GM12878 (cell line): ENCODE measurements around the gene NUAK2. TPM values are rescaled to one million over a fixed set of nuclear protein-coding genes. Genes with fewer than 3 reads are reported as not detected.

Source experiments
- CEBPB ChIP-seq, 2 experiments: fragments of 150-350 bp in 1 of 2; IDR thresholded peaks; 2 replicates each; pipeline ENCODE4 v1.6.1; 2012 to 2014; ENCODE audit warnings: low read depth in 2 of 2, low read length in 2 of 2, borderline replicate concordance in 1 of 2, inconsistent platforms in 1 of 2
- CREM ChIP-seq: IDR thresholded peaks from 2 replicates; pipeline ENCODE4 v1.6.1; 2014; ENCODE audit warnings: antibody characterized with exemption, low read depth
- DPF2 ChIP-seq: fragments of 450-650 bp; IDR thresholded peaks from 2 replicates; pipeline ENCODE4 v1.6.1; 2017; ENCODE audit warnings: mild to moderate bottlenecking
- ELK1 ChIP-seq: IDR thresholded peaks from 2 replicates; pipeline ENCODE4 v1.6.1; 2012; ENCODE audit warnings: low read depth, low read length, improper control_type of control experiment
- FOS ChIP-seq: IDR thresholded peaks from 3 replicates; pipeline ENCODE4 v1.6.1; 2011; ENCODE audit warnings: borderline replicate concordance; ENCODE audit not compliant: insufficient read length; ENCODE audit errors: extremely low read depth
- FOXM1 ChIP-seq: IDR thresholded peaks from 2 replicates; pipeline ENCODE4 v1.6.1; 2012; ENCODE audit warnings: low read depth, mild to moderate bottlenecking, inconsistent platforms, low read length, moderate library complexity
- IKZF1 ChIP-seq: fragments of 450-650 bp; conservative IDR thresholded peaks from 2 replicates; pipeline ENCODE4 v1.6.1; 2017; ENCODE audit warnings: antibody characterized with exemption, mild to moderate bottlenecking
- IKZF2 ChIP-seq, 2 experiments: fragments of 450-650 bp; IDR thresholded peaks; 2 replicates each; pipeline ENCODE4 v1.6.1; 2017; ENCODE audit warnings: mild to moderate bottlenecking in 2 of 2, moderate library complexity in 2 of 2
- MEF2A ChIP-seq: IDR thresholded peaks from 2 replicates; pipeline ENCODE4 v1.6.1; 2011; ENCODE audit warnings: low read depth, mild to moderate bottlenecking, low read length, moderate library complexity; ENCODE audit not compliant: insufficient read depth
- MTA3 ChIP-seq: IDR thresholded peaks from 2 replicates; pipeline ENCODE4 v1.6.1; 2012; ENCODE audit warnings: low read length, inconsistent platforms, borderline replicate concordance
- MYC ChIP-seq: IDR thresholded peaks from 2 replicates; pipeline ENCODE4 v1.6.1; 2011; ENCODE audit warnings: mild to moderate bottlenecking, low read length, moderate library complexity, inconsistent platforms; ENCODE audit not compliant: insufficient read depth, insufficient replicate concordance, insufficient read length, severe bottlenecking
- NFIC ChIP-seq: IDR thresholded peaks from 2 replicates; pipeline ENCODE4 v1.6.1; 2012; ENCODE audit warnings: low read depth, mild to moderate bottlenecking, inconsistent platforms, low read length, moderate library complexity
- NKRF ChIP-seq: fragments of 450-650 bp; conservative IDR thresholded peaks from 2 replicates; pipeline ENCODE4 v1.6.1; 2017; ENCODE audit warnings: mild to moderate bottlenecking, moderate library complexity
- NR2C2 ChIP-seq: IDR thresholded peaks from 2 replicates; pipeline ENCODE4 v1.6.1; 2011; ENCODE audit warnings: borderline replicate concordance, low read depth; ENCODE audit not compliant: control insufficient read depth, insufficient read length
- POLR2A ChIP-seq: IDR thresholded peaks from 2 replicates; pipeline ENCODE4 v1.6.1; 2011; ENCODE audit warnings: low read depth, mild to moderate bottlenecking, low read length
- RBBP5 ChIP-seq: fragments of 200-600 bp; sonication (generic); conservative IDR thresholded peaks from 2 replicates; pipeline ENCODE4 v1.6.1; 2016
- SMARCA5 ChIP-seq: fragments of 450-650 bp; IDR thresholded peaks from 2 replicates; pipeline ENCODE4 v1.6.1; 2017; ENCODE audit warnings: mild to moderate bottlenecking
- SREBF1 ChIP-seq: IDR thresholded peaks from 2 replicates; pipeline ENCODE4 v1.6.1; 2012; ENCODE audit warnings: mild to moderate bottlenecking, low read length
- SUPT20H ChIP-seq: IDR thresholded peaks from 2 replicates; pipeline ENCODE4 v1.6.1; 2011; ENCODE audit warnings: low read depth, mild to moderate bottlenecking, low read length, moderate library complexity, borderline replicate concordance; ENCODE audit not compliant: control insufficient read depth
- SUZ12 ChIP-seq: fragments of 200-600 bp; sonication (generic); IDR thresholded peaks from one replicate; pipeline ENCODE4 v1.6.1; 2018; ENCODE audit warnings: antibody characterized with exemption, mild to moderate bottlenecking; ENCODE audit not compliant: unreplicated experiment
- polyA plus RNA-seq, 11 experiments: library from polyadenylated mRNA; depleted of rRNA in 4 of 11; unstranded in 6 of 11; stranded (reverse) in 5 of 11; fragments of >200 nt; fragmentation: Nextera tagmentation in 4 of 11; fragmentation: Illumina TruSeq in 1 of 11; extraction: Ambion mirVana in 4 of 11; extraction: Trizol in 1 of 11; gene quantifications; 1 replicate in 1 of 11; 2 replicates in 10 of 11; pipeline versions ENCODE4 v1.2.1 to v1.2.3, GENCODE V29; 2011 to 2016; ENCODE audit warnings: inconsistent platforms in 2 of 11, missing spikeins in 2 of 11, low read depth in 1 of 11
- total RNA-seq, 4 experiments: library from RNA; depleted of rRNA in 3 of 4; stranded (reverse); fragments of >200 nt in 3 of 4; fragmentation: Illumina TruSeq in 1 of 4; extraction: Trizol in 1 of 4; gene quantifications; 2 replicates each; pipeline versions ENCODE4 v1.2.1 to v1.2.3, GENCODE V29; 2013 to 2021
- TF ChIP-seq, protein P1 (sequence below): fragments of 450-650 bp; IDR thresholded peaks from 2 replicates; pipeline ENCODE4 v1.6.1; 2017; ENCODE audit warnings: borderline replicate concordance
- TF ChIP-seq, protein P2 (sequence below): IDR thresholded peaks from 2 replicates; pipeline ENCODE4 v1.6.1; 2012; ENCODE audit warnings: low read depth, low read length, improper control_type of control experiment
- TF ChIP-seq, protein P3 (sequence below): fragments of 450-650 bp; IDR thresholded peaks from 2 replicates; pipeline ENCODE4 v1.6.1; 2016; ENCODE audit warnings: mild to moderate bottlenecking

NUAK2 gene
- total and polyA plus RNA-seq, 10 of the 15 experiments (the other 5 are each of a cell fraction or from before 2014, with no cell fraction given), result 0.27 to 3.0 (median 1.2) TPM

DNA sequence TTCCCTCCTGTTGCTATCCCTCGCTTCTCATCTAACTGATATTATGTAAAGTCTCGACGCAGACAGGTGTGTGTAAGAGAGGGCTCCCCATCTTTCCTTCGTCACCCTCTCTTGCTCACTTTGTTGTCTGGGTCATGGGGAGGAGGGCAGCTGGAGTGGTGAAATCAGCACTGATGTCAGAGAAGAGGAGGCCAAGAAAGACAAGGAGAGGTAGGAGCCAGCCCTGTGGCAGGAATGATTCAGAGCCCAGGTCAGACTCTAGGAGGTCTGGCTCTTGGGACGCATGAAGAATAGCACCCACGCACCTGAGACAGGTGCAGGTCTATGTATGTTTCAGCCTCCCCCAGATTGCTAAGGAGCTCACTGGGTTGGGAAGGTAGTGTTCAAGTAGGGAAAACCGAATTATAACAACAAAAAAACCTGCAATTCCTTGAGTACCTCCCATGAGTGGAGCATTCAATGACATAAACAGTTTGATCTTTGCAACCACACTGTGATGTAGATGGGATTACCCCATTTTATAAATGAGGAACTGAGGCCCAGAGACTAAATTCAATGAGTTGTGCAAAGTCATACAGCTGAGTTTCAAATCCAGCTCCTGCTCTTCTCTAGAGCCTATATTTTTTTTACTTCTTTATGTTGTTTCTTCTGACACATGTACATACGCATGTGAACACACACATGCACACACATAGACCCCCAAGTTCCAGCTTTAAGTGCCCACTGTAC is 10.4 kb downstream of the NUAK2 start (continued):
- TF ChIP-seq IKZF2 (IDR thresholded peaks at IDR 0.05), result peak; percentile 78 to 79
- TF ChIP-seq ELK1, result no peak
- peak; percentile 78 for TF ChIP-seq CREM
- TF ChIP-seq SUZ12, result no peak
- TF ChIP-seq IKZF1, result peak; percentile 75
- TF ChIP-seq NR2C2, result no peak
- no peak for TF ChIP-seq NKRF
- peak; percentile 59; the same call in 1 of the 2 replicates for TF ChIP-seq NFIC
- TF ChIP-seq SREBF1, result no peak
- no peak for TF ChIP-seq SMARCA5
- peak; percentile 61; the same call in 1 of the 2 replicates for TF ChIP-seq DPF2
- TF ChIP-seq, protein P1, sequence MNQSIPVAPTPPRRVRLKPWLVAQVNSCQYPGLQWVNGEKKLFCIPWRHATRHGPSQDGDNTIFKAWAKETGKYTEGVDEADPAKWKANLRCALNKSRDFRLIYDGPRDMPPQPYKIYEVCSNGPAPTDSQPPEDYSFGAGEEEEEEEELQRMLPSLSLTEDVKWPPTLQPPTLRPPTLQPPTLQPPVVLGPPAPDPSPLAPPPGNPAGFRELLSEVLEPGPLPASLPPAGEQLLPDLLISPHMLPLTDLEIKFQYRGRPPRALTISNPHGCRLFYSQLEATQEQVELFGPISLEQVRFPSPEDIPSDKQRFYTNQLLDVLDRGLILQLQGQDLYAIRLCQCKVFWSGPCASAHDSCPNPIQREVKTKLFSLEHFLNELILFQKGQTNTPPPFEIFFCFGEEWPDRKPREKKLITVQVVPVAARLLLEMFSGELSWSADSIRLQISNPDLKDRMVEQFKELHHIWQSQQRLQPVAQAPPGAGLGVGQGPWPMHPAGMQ, result no peak
- TF ChIP-seq FOXM1, result no peak
- TF ChIP-seq MTA3, result no peak
- TF ChIP-seq MEF2A, result no peak
- TF ChIP-seq, protein P2, sequence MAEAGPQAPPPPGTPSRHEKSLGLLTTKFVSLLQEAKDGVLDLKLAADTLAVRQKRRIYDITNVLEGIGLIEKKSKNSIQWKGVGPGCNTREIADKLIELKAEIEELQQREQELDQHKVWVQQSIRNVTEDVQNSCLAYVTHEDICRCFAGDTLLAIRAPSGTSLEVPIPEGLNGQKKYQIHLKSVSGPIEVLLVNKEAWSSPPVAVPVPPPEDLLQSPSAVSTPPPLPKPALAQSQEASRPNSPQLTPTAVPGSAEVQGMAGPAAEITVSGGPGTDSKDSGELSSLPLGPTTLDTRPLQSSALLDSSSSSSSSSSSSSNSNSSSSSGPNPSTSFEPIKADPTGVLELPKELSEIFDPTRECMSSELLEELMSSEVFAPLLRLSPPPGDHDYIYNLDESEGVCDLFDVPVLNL, result no peak
- TF ChIP-seq SUPT20H, result no peak
- TF ChIP-seq, protein P3, sequence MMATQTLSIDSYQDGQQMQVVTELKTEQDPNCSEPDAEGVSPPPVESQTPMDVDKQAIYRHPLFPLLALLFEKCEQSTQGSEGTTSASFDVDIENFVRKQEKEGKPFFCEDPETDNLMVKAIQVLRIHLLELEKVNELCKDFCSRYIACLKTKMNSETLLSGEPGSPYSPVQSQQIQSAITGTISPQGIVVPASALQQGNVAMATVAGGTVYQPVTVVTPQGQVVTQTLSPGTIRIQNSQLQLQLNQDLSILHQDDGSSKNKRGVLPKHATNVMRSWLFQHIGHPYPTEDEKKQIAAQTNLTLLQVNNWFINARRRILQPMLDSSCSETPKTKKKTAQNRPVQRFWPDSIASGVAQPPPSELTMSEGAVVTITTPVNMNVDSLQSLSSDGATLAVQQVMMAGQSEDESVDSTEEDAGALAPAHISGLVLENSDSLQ, result no peak
- TF ChIP-seq FOS, result no peak
- TF ChIP-seq POLR2A, result no peak
- no peak for TF ChIP-seq RBBP5
- no peak for TF ChIP-seq MYC
- no peak for TF ChIP-seq CEBPB (IDR thresholded peaks at IDR 0.05; ENCODE audit: borderline replicate concordance in 1 of 2, low read depth in 2 of 2, low read length in 2 of 2)
